GM23338 (cell line): ENCODE data around the gene ANO4.

Experiments used
- CREB1 ChIP-seq: fragments of 250-450 bp; sonication (Bioruptor Pico); IDR thresholded peaks from 2 replicates; pipeline ENCODE4 v1.5.0; 2020; ENCODE audit warnings: low read depth, mild to moderate bottlenecking, moderate library complexity
- EZH2 ChIP-seq: fragments of 200-600 bp; sonication (generic); IDR thresholded peaks from one replicate; pipeline ENCODE4 v1.8.0; 2017; ENCODE audit warnings: antibody characterized with exemption, mild to moderate bottlenecking, low read depth; ENCODE audit not compliant: unreplicated experiment
- EZH2phosphoT487 ChIP-seq: fragments of 200-600 bp; sonication (generic); IDR thresholded peaks from one replicate; pipeline ENCODE4 v1.8.1; 2018; ENCODE audit warnings: antibody characterized with exemption; ENCODE audit not compliant: unreplicated experiment
- JUNB ChIP-seq: IDR thresholded peaks from one replicate; pipeline ENCODE4 v1.6.1; 2016; ENCODE audit warnings: antibody characterized with exemption; ENCODE audit not compliant: unreplicated experiment
- NANOG ChIP-seq: IDR thresholded peaks from 2 replicates; pipeline ENCODE4 v1.6.1; 2016; ENCODE audit warnings: antibody characterized with exemption, borderline replicate concordance
- POLR2AphosphoS5 ChIP-seq: IDR thresholded peaks from 2 replicates; pipeline ENCODE4 v1.6.1; 2016; ENCODE audit warnings: antibody characterized with exemption, low read depth
- REST ChIP-seq: IDR thresholded peaks from one replicate; pipeline ENCODE4 v1.6.1; 2018; ENCODE audit warnings: antibody characterized with exemption; ENCODE audit not compliant: unreplicated experiment
- ZNF114 ChIP-seq: fragments of 250-450 bp; sonication (Bioruptor Pico); IDR thresholded peaks from 2 replicates; pipeline ENCODE4 v1.5.0; 2020; ENCODE audit warnings: mild to moderate bottlenecking, moderate library complexity
- TF ChIP-seq, protein P1 (sequence below), 2 experiments: fragments of 200-600 bp in 1 of 2; sonication (generic) in 1 of 2; conservative IDR thresholded peaks; 2 replicates each; pipeline versions ENCODE4 v1.5.1 to v1.6.1; 2016 to 2017; ENCODE audit warnings: antibody characterized with exemption in 2 of 2, low read depth in 2 of 2, mild to moderate bottlenecking in 2 of 2, moderate library complexity in 1 of 2
- TF ChIP-seq, protein P2 (sequence below): fragments of 250-450 bp; sonication (Bioruptor Pico); IDR thresholded peaks from 2 replicates; pipeline ENCODE4 v1.5.0; 2020; ENCODE audit warnings: mild to moderate bottlenecking, moderate library complexity

- TF ChIP-seq, protein P1, sequence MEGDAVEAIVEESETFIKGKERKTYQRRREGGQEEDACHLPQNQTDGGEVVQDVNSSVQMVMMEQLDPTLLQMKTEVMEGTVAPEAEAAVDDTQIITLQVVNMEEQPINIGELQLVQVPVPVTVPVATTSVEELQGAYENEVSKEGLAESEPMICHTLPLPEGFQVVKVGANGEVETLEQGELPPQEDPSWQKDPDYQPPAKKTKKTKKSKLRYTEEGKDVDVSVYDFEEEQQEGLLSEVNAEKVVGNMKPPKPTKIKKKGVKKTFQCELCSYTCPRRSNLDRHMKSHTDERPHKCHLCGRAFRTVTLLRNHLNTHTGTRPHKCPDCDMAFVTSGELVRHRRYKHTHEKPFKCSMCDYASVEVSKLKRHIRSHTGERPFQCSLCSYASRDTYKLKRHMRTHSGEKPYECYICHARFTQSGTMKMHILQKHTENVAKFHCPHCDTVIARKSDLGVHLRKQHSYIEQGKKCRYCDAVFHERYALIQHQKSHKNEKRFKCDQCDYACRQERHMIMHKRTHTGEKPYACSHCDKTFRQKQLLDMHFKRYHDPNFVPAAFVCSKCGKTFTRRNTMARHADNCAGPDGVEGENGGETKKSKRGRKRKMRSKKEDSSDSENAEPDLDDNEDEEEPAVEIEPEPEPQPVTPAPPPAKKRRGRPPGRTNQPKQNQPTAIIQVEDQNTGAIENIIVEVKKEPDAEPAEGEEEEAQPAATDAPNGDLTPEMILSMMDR (conservative IDR thresholded peaks at IDR 0.05; ENCODE audit: low read depth in 2 of 2), result no peak
- TF ChIP-seq JUNB (no peak), EZH2phosphoT487 (no peak), POLR2AphosphoS5 (no peak), REST (no peak), EZH2 (no peak), ZNF114 (CRISPR knock-in tag) (no peak), CREB1 (CRISPR knock-in tag) (no peak), NANOG (no peak)
- TF ChIP-seq, protein P2, sequence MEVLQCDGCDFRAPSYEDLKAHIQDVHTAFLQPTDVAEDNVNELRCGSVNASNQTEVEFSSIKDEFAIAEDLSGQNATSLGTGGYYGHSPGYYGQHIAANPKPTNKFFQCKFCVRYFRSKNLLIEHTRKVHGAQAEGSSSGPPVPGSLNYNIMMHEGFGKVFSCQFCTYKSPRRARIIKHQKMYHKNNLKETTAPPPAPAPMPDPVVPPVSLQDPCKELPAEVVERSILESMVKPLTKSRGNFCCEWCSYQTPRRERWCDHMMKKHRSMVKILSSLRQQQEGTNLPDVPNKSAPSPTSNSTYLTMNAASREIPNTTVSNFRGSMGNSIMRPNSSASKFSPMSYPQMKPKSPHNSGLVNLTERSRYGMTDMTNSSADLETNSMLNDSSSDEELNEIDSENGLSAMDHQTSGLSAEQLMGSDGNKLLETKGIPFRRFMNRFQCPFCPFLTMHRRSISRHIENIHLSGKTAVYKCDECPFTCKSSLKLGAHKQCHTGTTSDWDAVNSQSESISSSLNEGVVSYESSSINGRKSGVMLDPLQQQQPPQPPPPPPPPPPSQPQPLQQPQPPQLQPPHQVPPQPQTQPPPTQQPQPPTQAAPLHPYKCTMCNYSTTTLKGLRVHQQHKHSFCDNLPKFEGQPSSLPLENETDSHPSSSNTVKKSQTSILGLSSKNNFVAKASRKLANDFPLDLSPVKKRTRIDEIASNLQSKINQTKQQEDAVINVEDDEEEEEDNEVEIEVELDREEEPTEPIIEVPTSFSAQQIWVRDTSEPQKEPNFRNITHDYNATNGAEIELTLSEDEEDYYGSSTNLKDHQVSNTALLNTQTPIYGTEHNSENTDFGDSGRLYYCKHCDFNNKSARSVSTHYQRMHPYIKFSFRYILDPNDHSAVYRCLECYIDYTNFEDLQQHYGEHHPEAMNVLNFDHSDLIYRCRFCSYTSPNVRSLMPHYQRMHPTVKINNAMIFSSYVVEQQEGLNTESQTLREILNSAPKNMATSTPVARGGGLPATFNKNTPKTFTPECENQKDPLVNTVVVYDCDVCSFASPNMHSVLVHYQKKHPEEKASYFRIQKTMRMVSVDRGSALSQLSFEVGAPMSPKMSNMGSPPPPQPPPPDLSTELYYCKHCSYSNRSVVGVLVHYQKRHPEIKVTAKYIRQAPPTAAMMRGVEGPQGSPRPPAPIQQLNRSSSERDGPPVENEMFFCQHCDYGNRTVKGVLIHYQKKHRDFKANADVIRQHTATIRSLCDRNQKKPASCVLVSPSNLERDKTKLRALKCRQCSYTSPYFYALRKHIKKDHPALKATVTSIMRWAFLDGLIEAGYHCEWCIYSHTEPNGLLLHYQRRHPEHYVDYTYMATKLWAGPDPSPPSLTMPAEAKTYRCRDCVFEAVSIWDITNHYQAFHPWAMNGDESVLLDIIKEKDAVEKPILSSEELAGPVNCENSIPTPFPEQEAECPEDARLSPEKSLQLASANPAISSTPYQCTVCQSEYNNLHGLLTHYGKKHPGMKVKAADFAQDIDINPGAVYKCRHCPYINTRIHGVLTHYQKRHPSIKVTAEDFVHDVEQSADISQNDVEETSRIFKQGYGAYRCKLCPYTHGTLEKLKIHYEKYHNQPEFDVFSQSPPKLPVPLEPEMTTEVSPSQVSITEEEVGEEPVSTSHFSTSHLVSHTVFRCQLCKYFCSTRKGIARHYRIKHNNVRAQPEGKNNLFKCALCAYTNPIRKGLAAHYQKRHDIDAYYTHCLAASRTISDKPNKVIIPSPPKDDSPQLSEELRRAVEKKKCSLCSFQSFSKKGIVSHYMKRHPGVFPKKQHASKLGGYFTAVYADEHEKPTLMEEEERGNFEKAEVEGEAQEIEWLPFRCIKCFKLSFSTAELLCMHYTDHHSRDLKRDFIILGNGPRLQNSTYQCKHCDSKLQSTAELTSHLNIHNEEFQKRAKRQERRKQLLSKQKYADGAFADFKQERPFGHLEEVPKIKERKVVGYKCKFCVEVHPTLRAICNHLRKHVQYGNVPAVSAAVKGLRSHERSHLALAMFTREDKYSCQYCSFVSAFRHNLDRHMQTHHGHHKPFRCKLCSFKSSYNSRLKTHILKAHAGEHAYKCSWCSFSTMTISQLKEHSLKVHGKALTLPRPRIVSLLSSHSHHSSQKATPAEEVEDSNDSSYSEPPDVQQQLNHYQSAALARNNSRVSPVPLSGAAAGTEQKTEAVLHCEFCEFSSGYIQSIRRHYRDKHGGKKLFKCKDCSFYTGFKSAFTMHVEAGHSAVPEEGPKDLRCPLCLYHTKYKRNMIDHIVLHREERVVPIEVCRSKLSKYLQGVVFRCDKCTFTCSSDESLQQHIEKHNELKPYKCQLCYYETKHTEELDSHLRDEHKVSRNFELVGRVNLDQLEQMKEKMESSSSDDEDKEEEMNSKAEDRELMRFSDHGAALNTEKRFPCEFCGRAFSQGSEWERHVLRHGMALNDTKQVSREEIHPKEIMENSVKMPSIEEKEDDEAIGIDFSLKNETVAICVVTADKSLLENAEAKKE (CRISPR knock-in tag), result no peak
Measured at GRCh38 chr12:101173197-101173749, 378.7 kb downstream of the ANO4 start.
